Heart left ventricle (tissue), 16 donors: ENCODE data around the gene TCF7. TPM values are rescaled to one million over a fixed set of nuclear protein-coding genes. Genes with fewer than 3 reads are reported as not detected.

ENCODE experiments used
- ATAC-seq, 4 donors: fragments of 200-7000 bp; cut with Tn5 transposase; one replicate each; pipeline ENCODE4 v1.9.1; 2020 to 2022; ENCODE audit warnings: moderate library complexity in 4 of 4, mild to moderate bottlenecking in 3 of 4, moderate number of reproducible peaks in 1 of 4
- DNase-seq, 5 donors: peaks; one replicate each; pipeline ENCODE4 v3.0.0-alpha.2; 2020
- H3K27ac ChIP-seq, 12 donors: fragments of 200-600 bp; sonication (generic) in 4 of 12; one replicate each; pipeline versions ENCODE4 v1.5.0 to v1.8.0; 2016 to 2022; ENCODE audit warnings: mild to moderate bottlenecking in 2 of 12
- H3K27me3 ChIP-seq, 9 donors: fragments of 200-600 bp; sonication (generic) in 2 of 9; one replicate each; pipeline versions ENCODE4 v1.5.1 to v1.8.0; 2016 to 2022; ENCODE audit warnings: mild to moderate bottlenecking in 3 of 9
- H3K36me3 ChIP-seq, 9 donors: fragments of 200-600 bp; sonication (generic) in 2 of 9; one replicate each; pipeline versions ENCODE4 v1.5.0 to v1.8.0; 2018 to 2022; ENCODE audit warnings: mild to moderate bottlenecking in 2 of 9
- H3K4me1 ChIP-seq, 12 donors: fragments of 200-600 bp; sonication (generic) in 4 of 12; one replicate each; pipeline versions ENCODE4 v1.5.0 to v1.8.0; 2016 to 2022; ENCODE audit warnings: mild to moderate bottlenecking in 3 of 12
- H3K4me3 ChIP-seq, 12 donors: fragments of 200-600 bp; sonication (generic) in 4 of 12; one replicate each; pipeline versions ENCODE4 v1.5.0 to v1.8.0; 2017 to 2022; ENCODE audit warnings: mild to moderate bottlenecking in 9 of 12, moderate library complexity in 4 of 12
- H3K9me3 ChIP-seq, 12 donors: fragments of 200-600 bp; sonication (generic) in 4 of 12; one replicate each; pipeline versions ENCODE4 v1.5.0 to v1.8.0; 2016 to 2022; ENCODE audit warnings: mild to moderate bottlenecking in 1 of 12
- CTCF ChIP-seq, 12 donors: fragments of 200-600 bp; sonication (generic) in 4 of 12; IDR thresholded peaks; one replicate each; pipeline versions ENCODE4 v1.5.0 to v1.8.0; 2018 to 2022; ENCODE audit warnings: antibody characterized with exemption in 12 of 12, mild to moderate bottlenecking in 5 of 12
- POLR2A ChIP-seq, 2 donors: fragments of 450-650 bp; IDR thresholded peaks; one replicate each; pipeline ENCODE4 v1.6.1; 2017; ENCODE audit warnings: antibody characterized with exemption in 2 of 2, mild to moderate bottlenecking in 2 of 2, moderate library complexity in 2 of 2
- WGBS, 4 donors: extraction: QIAGEN DNeasy Blood & Tissue Kit in 2 of 4; methylation state at CpG; one replicate each; pipeline versions ENCODE4 v1.1.5 to v1.1.7; 2013 to 2018; 5-methylcytosine and 5-hydroxymethylcytosine counted together
- intact Hi-C, 10 donors: fragments of 100-400 bp; cut with DNase I; formaldehyde crosslinking; loops; one replicate each; pipeline versions ENCODE4 v1.11.1 to v1.14.2; 2022
- polyA plus RNA-seq, 2 donors: library from polyadenylated mRNA; stranded (reverse); fragments of 200-250 nt; gene quantifications; one replicate each; pipeline ENCODE4 v1.2.3, GENCODE V29; 2013
- total RNA-seq, 9 donors: library from RNA; depleted of rRNA in 2 of 9; stranded (reverse); fragments of >200 nt in 2 of 9; fragmentation: NEBNext Ultra II Directional in 3 of 9; extraction: Animal tissue kit (Norgen Biotek cat#: 25700) in 3 of 9; gene quantifications; one replicate each; pipeline versions ENCODE4 v1.1.0 to v1.2.4, GENCODE V29; 2016 to 2023
- donor health status: ischemic (EF 13 %, LVEDD 7.1; RV severe dilation, severe dysfunction).
- donor health status: healthy with polysubstance abuse.
- donor health status: DM: no; HTN: yes; CAD: no.
- donor health status: DM: no; HTN: no; CAD: no.
- donor health status: ischemic (EF 25% LVEDD 6.9; RV normal size, moderate dysfunction).
- donor health status: ischemic (EF 25% LVEDD 5.7; RV mildly dilated, moderate dysfunction).
- donor health status: healthy.
- donor health status: DM: yes; HTN: yes; CAD: no.
- donor health status: ischemic (EF 35%, LVEDD 5.7; RV mildly dilated, moderate dysfunction).
- donor health status: nonischemic (EF 11% LVEDD 7.7; RV severe dilation, severe dysfunction).
- donor health status: DM: yes; HTN: yes; CAD: no.
- donor health status: PGD.
- donor health status: ischemic (EF 29% LVEDD 5.4; RV normal size, mild dysfunction).
- donor health status: nonischemic (EF 23%, LVEDD 6.1; RV moderate dilation, normal function).

TCF7 gene
- total and polyA plus RNA-seq, 11 donors: 0.79 to 5.2 (median 1.9) TPM

- 92 to 96% (median 94%) methylated on average over 3 of the region's 3 CpGs for WGBS, 4 donors
- intact Hi-C loops: loop anchor here in 2 of 10 donors (1.0 to 2.0 kb wide), 2 partner anchors 38 to 95 kb away; no protein-coding TSS in a partner anchor
- TF ChIP-seq POLR2A (IDR thresholded peaks at IDR 0.05) (no peak), CTCF (IDR thresholded peaks at IDR 0.05) (no peak)
- Histone ChIP-seq H3K27me3 (no peaks in the 10 kb centered on the region), H3K36me3 (peaks cover 0 to 84% (median 38%) of the 10 kb centered on the region in 9 donors), H3K9me3 (no peaks in the 10 kb centered on the region), H3K27ac (peak overlapping the region in 3 of 12 donors; percentile 8 to 41 (median 12)), H3K4me3 (no peak overlapping the region), H3K4me1 (peaks cover 0 to 54% (median 20%) of the 10 kb centered on the region in 12 donors)
- no peak for ATAC-seq
- peak in 2 of 5 donors; percentile 4 to 9 for DNase-seq
These were observed 24.2 kb downstream of the TCF7 start for GRCh38 chr5:134138416-134139376.

DNA sequence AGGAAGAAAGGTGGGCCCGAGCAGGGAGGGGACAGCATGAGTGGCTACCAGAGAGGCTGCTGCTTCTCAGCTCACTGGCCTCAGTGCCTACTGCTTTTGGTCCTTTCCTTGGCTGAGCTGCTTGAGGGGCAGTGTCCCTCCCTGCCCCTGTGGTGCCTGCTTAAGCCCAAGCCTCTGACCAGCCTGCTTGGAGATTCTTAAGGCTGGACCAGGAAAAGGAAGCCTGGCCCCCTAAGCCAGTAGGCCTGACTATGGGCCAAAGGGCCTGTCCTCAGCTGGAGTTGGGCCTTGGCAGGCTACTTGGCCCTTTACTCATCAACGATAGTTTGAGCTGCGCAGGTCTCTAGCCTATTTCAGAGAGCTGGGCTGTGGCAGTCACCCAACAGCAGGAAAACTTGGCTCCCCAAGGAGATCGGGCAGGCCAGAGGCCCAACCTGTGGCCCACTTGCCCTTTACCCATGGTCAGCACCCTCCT lies 24.9 kb downstream of the TCF7 start:
- peak overlapping the region in 3 of 12 donors; percentile 8 to 41 (median 12) for H3K27ac ChIP-seq
- WGBS, 4 donors: 68 to 83% (median 75%) methylated on average over 4 of the region's 4 CpGs
- ATAC-seq: peak; percentile 32 to 68 (median 45)
- intact Hi-C loops: loop anchor here in 2 of 10 donors (1.0 to 2.0 kb wide), 2 partner anchors 39 to 96 kb away; no protein-coding TSS in a partner anchor
- no peak for TF ChIP-seq POLR2A (IDR thresholded peaks at IDR 0.05)
- no peak for TF ChIP-seq CTCF (IDR thresholded peaks at IDR 0.05)
- H3K9me3 ChIP-seq: no peaks in the 10 kb centered on the region
- no peaks in the 10 kb centered on the region for H3K27me3 ChIP-seq
- peaks cover 0 to 48% (median 20%) of the 10 kb centered on the region in 12 donors for H3K4me1 ChIP-seq
- DNase-seq: peak in 2 of 5 donors; percentile 11 to 68
- no peak overlapping the region for H3K4me3 ChIP-seq
- H3K36me3 ChIP-seq: peaks cover 0 to 84% (median 36%) of the 10 kb centered on the region in 9 donors

GRCh38 chr5:134139891-134140469 lies 25.5 kb downstream of the TCF7 start:
- H3K36me3 ChIP-seq: peaks cover 0 to 84% (median 41%) of the 10 kb centered on the region in 9 donors
- ATAC-seq: no peak
- H3K4me3 ChIP-seq: no peak overlapping the region
- 90 to 95% (median 94%) methylated on average over 8 of the region's 8 CpGs for WGBS, 4 donors
- H3K9me3 ChIP-seq: no peaks in the 10 kb centered on the region
- DNase-seq: peak in 1 of 5 donors; percentile 2
- no peak for TF ChIP-seq POLR2A (IDR thresholded peaks at IDR 0.05)
- TF ChIP-seq CTCF (IDR thresholded peaks at IDR 0.05): no peak
- no peaks in the 10 kb centered on the region for H3K27me3 ChIP-seq
- peak overlapping the region in 3 of 12 donors; percentile 8 to 41 (median 12) for H3K27ac ChIP-seq
- H3K4me1 ChIP-seq: peaks cover 0 to 45% (median 20%) of the 10 kb centered on the region in 12 donors
- intact Hi-C loops: loop anchor here in 8 of 10 donors (1.0 to 5.0 kb wide), 9 partner anchors 37 to 101 kb away; no protein-coding TSS in a partner anchor
